NCI-H2227 treated with DMSO at 0.1 percent for 48 hours (cell line): ENCODE measurements around the gene DNAL4.

Source experiments
- DNase-seq: peaks from one replicate; lab custom pipeline; 2025; lab: John Stamatoyannopoulos, UW

Gene DNAL4

GRCh38 chr22:38757464-38757757 lies 36.5 kb downstream of the DNAL4 start:
- DNase-seq = no peak

DNA sequence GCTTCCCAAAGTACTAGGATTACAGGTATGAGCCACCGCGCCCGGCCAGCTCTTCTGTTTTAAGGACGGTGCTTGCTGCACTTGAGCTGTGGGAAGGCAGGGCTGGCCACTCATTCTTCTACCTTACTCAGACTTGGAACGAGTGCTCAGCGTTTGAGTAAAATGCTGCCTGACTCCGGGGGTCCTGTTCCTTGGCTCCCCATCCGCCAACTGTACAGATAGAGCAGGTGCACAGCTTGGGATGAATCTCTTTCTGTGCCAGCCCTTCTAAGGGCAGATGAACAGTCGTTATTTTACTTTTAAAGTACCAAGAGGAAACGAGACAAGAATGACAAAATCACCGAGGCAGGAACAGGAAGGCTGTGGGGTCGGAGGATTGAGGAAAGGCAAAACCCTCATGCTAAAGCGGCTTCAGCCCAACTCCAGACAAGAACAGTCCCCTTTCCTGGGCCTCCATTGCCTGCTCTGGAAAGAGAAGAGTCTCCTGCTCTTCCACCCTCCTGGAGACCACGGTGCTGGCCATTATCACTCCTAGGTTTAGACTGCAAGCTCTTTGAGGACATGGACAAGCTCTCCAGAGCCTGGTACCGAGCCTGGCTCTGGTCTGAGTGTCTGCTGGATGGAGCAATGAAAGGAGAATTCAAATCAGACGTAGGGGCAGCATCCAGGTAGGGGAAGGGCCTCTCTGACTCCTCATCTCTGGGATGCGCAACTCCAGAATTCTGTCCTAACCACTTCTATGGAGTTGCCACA lies 37.1 kb downstream of the DNAL4 start:
- DNase-seq = no peak

GRCh38 chr22:38755911-38756532 lies 37.9 kb downstream of the DNAL4 start, which contains the start of gene SUN2:
Gene SUN2, minus strand, starts transcription at chr22:38755998. Its CDS starts 3,370 bp downstream, at chr22:38752628.
- DNase-seq = no peak

DNA sequence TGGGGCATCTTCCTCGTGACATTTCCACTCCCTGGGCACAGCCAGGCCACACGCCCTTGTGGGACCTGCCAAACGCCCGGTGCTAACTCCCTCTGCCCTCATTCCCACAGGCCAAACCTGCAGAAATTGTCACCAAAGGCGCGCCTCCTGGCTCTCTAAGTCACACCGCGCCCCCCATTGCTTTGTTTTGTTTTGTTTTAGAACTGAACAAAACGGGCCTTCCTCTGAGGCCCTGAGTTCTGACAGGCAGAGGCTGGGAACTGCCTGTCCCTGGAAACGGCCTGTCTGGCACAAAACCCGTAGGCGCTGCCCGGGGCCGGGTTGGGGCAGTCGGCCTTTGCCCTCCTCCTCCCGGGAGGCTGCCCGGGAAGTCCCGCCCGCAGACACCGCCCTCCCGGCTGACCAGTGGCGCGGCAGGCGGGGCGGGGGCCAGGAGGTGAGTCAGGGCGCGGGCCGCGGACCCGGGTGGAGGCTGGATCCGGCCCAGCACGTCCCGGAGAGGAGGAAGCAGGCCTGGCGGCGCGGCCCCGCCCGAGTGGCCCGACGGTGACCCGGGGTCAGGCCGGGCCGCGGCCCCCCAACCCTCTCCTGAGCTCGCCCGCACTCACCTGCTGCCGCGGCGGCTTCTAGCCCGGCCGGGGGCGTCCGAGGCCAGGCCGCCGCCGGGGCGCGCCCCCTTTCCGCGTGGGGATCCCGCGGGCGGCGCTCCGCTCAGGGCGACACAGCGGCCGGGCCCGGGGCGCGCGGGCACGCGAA lies 38.6 kb downstream of the DNAL4 start:
- no peak for DNase-seq

GRCh38 chr22:38754751-38755154 lies 39.2 kb downstream of the DNAL4 start:
- no peak for DNase-seq

DNA sequence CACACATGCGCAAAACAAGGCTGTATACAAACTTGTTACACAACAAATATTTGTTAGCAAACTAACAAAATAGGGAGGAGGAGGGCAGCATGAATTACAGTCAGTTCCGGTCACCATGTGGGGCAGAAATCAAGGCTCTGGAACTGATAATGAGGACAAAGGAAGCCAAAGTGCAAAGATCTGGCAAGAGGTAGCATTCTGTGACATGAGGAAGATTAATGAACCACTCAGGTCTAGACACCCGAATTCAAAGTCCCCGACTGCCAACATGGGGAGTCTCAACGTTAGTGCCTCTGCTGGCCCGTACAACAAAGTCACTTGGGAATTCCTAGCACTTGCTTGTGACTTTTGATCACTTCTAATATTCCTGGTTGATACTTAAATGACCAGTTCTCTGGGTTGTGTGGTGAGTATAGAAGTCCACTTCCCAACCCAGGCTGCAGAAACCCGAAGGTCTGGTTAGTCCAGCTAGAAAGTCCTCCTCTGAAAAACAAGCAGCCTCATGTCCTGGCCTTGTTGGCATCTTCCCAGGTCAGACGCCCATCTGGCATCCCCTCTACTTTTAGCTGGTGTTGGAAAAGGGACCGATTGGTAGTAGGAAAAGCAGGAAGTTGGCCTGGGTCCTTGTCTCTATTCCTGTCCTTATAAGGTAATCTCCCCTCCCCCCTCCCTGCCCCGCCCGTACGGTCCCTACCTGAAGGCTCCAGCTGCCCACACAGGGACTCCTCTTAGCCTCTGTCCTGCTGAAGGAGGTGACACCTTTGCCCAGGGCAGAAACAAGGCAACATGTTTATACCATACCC lies 39.8 kb downstream of the DNAL4 start:
- no peak for DNase-seq

DNA sequence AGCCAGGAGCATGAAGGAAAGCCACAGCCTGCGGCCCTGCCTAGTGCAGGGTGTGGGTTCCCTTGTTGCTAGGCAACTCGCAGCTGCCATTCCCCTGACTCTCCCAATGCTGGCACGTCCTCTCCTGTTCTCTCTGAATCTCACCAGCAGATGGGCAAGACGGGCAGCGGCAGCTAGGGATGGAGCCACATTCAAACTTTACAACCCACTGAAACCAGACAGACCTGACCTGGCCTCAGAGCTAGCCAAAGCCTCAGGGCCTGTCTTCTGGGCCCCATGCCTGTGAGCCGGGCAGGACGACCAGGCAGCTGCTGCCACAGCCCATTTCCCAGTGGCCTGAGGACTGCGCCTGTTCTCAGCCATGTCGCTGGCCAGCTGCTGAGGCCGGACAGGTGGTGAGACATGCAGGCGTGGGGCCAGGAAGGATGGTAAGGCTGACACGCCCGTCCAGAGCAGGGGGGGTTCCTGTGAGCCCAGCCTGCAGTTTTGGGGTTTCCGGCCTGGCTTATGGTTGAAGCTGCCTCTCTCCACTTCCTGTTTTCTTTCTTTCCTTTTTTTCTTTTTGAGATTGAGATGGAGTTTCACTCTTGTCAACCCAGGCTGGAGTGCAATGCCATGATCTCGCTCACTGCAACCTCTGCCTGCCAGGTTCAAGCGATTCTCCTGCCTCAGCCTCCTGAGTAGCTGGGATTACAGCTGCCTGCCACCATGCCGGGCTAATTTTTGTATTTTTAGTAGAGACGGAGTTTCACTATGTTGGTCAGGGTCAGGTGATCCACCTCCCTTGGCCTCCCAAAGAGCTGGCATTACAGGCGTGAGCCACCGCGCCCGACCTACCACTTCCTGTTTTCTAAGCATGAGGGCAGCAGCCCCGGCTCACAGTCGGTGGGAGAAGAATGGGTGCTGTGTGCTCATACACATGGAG lies 42.3 kb downstream of the DNAL4 start:
- DNase-seq = no peak

- DNase-seq = no peak
Measured at GRCh38 chr22:38751066-38751421, 42.9 kb downstream of the DNAL4 start.

- no peak for DNase-seq
Measured at GRCh38 chr22:38750638-38751037, 43.3 kb downstream of the DNAL4 start.

- DNase-seq = no peak
Measured at GRCh38 chr22:38750104-38750503, 43.8 kb downstream of the DNAL4 start.

- DNase-seq = no peak
Measured at GRCh38 chr22:38748487-38749136, 45.3 kb downstream of the DNAL4 start.

- DNase-seq = no peak
Measured at GRCh38 chr22:38745676-38746460, 48.1 kb downstream of the DNAL4 start.

DNA sequence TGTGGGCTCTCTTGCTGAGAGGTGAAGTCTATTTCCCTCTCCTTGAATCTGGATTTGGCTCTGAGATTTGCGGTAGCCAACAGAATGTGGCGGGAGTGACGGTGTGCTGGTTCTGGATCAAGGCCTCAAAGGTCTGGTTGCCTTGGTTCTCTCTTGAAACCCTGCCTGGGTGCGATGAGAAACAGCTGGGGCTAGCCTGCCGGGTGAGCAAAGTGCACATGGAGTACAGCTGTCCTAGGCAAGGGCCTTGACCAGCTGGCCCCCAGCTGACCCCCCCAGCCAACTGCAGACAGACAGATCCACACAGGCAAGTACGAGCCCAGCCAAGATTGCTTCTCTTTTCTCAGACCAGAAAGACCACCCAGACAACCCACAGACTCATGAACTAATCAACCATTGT lies 49.0 kb downstream of the DNAL4 start:
- no peak for DNase-seq

DNA sequence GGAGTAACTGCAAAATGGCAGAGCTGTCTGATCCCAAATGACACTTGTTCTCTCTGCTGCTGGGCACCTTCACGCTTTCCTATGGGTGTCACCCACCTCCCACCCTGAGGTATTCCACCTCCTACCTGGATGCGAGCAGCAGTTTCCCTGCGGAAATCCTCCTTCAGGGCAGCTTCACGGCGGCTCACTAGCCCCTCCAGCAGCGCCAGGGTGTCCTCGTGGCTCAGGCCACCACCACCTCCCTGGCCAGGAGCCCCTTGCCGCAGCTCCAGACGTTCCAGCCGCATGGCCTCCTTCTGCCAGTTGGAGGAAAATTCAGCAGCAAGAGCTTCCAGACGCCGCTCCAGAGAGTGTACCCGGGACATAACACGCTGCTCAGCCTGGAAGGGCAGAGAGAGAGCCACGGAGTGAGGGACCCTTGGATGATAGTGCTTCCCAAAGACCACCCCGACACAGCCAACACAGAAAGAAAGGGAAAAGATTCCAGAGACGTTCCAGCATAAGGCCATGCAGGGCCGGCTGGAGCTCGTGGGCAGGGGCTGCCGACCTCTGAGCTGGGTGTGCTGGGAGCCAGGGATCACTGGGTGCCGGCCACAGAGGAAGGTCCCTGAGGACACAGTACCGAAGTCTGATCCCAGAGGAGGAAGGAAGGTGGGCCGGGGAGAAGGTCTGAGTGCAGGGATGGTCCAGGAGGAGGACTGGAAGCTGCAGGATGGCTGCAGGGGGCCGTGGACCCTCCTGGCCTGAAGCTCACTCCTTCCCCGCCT lies 51.6 kb downstream of the DNAL4 start:
- DNase-seq = no peak

DNA sequence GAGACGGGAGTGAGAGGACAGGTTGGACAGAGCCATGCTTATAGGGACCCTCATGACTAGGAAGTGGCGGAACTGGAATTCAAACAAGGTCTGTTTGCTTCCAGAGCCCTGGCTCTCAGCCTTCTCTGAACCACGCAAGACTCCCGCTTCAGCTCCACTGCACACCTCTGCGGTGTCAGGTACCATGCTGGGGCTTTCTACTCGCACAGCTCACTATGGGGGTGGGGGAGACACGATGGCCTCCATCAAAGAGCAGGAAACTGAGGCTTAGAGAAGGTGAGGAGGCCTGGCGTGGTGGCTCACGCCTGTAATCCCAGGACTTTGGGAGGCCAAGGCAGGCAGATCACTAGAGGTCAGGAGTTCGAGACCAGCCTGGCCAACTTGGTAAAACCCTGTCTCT lies 52.4 kb downstream of the DNAL4 start:
- DNase-seq = no peak

- DNase-seq = no peak
Measured at GRCh38 chr22:38741166-38741565, 52.8 kb downstream of the DNAL4 start.

- DNase-seq = no peak
Measured at GRCh38 chr22:38740754-38741153, 53.2 kb downstream of the DNAL4 start.

- DNase-seq = no peak
Measured at GRCh38 chr22:38740116-38740723, 53.7 kb downstream of the DNAL4 start.
